K562 (cell line): ENCODE measurements around the gene RNFT1. TPM values are rescaled to one million over a fixed set of nuclear protein-coding genes. Genes with fewer than 3 reads are reported as not detected.

Experiments used
- ATAC-seq: fragments of 200-7000 bp; cut with Tn5 transposase; 3 replicates; pipeline ENCODE4 v1.9.1; 2020; ENCODE audit warnings: moderate library complexity
- BruUV-seq: library from RNA; stranded (reverse); fragments of 400-500 nt; replicated peaks from 2 replicates; lab custom pipeline; 2021; lab: Mats Ljungman, UMichigan
- CTCF ChIA-PET: fragments of 300-600 bp; formaldehyde crosslinking; extraction: SDS; loops from one replicate; lab custom pipeline; 2021; ENCODE audit warnings: low intra/inter-chr PET ratio; lab: Yijun Ruan, JAX
- POLR2A ChIA-PET: fragments of 300-600, 350-650 bp; sonication (Branson Sonifier 250); formaldehyde crosslinking; extraction: SDS; loops from one replicate; lab custom pipeline; 2021; ENCODE audit warnings: antibody characterized with exemption, inconsistent platforms; lab: Yijun Ruan, JAX
- DNase-seq, 4 experiments: peaks; one replicate each; pipeline versions ENCODE4 v3.0.0 to v3.0.0-alpha.2; 2011 to 2018; ENCODE audit warnings: low spot score in 3 of 4, mixed read lengths in 3 of 4; ENCODE audit errors: extremely low read depth in 1 of 4
- FAIRE-seq: peaks from 2 replicates; lab custom pipeline; 2011; peaks lifted over from hg19 to GRCh38; lab: Jason Lieb, UNC
- H2AFZ ChIP-seq: 2 replicates; pipeline ENCODE4 v1.6.0; 2011; ENCODE audit warnings: low read depth, low read length, control low read depth, inconsistent platforms
- H3K27ac ChIP-seq: fragments of 200-600 bp; 3 replicates; pipeline ENCODE4 v1.8.0; 2011; ENCODE audit warnings: low read depth, mild to moderate bottlenecking, control low read depth, inconsistent platforms, low read length, moderate library complexity, mixed read lengths; ENCODE audit errors: extremely low read depth
- H3K27me3 ChIP-seq, 2 experiments: fragments of 300-600 bp in 1 of 2; 2 replicates in 1 of 2; 3 replicates in 1 of 2; pipeline versions ENCODE4 v1.6.0 to v1.8.0; 2011; ENCODE audit warnings: inconsistent platforms in 2 of 2, low read length in 2 of 2, mild to moderate bottlenecking in 1 of 2, mixed read lengths in 1 of 2, moderate library complexity in 1 of 2; ENCODE audit not compliant: control insufficient read depth in 2 of 2, insufficient read depth in 2 of 2
- H3K36me3 ChIP-seq: fragments of 300-600 bp; 3 replicates; pipeline ENCODE4 v1.8.0; 2011; ENCODE audit warnings: mild to moderate bottlenecking, low read length, inconsistent platforms; ENCODE audit not compliant: control insufficient read depth, insufficient read depth
- H3K4me1 ChIP-seq, 2 experiments: fragments of 200-600 bp in 1 of 2; replicated peaks in 1 of 2; 2 replicates in 1 of 2; 3 replicates in 1 of 2; pipeline versions ENCODE4 v1.5.1 to v1.8.0; 2011; ENCODE audit warnings: inconsistent platforms in 2 of 2, low read length in 2 of 2, mild to moderate bottlenecking in 1 of 2, mixed read lengths in 1 of 2, moderate library complexity in 1 of 2; ENCODE audit not compliant: control insufficient read depth in 2 of 2, insufficient read depth in 2 of 2
- H3K4me2 ChIP-seq: 2 replicates; pipeline ENCODE4 v1.6.1; 2011; ENCODE audit warnings: low read length, control low read depth, inconsistent platforms, mixed read lengths; ENCODE audit not compliant: insufficient read depth
- H3K4me3 ChIP-seq: fragments of 200-600 bp; sonication (generic), shearing (Covaris generic); 2 replicates; pipeline ENCODE4 v1.5.1; 2016; ENCODE audit warnings: control low read depth, inconsistent platforms
- H3K79me2 ChIP-seq: fragments of 200-600 bp; 3 replicates; pipeline ENCODE4 v1.8.0; 2011; ENCODE audit warnings: low read length, inconsistent platforms; ENCODE audit not compliant: control insufficient read depth, insufficient read depth
- H3K9ac ChIP-seq, 2 experiments: 2 replicates each; pipeline versions ENCODE4 v1.6.0 to v1.6.1; 2011; ENCODE audit warnings: low read depth in 2 of 2, low read length in 2 of 2, control low read depth in 1 of 2, inconsistent platforms in 1 of 2, mild to moderate bottlenecking in 1 of 2, mixed read lengths in 1 of 2; ENCODE audit not compliant: insufficient read depth in 1 of 2
- H3K9me1 ChIP-seq: one replicate; pipeline ENCODE4 v1.6.0; 2011; ENCODE audit warnings: inconsistent platforms, mild to moderate bottlenecking, low read length, moderate library complexity; ENCODE audit not compliant: control insufficient read depth, insufficient read depth
- H3K9me3 ChIP-seq: replicated peaks from 2 replicates; pipeline ENCODE4 v1.5.1; 2011; ENCODE audit warnings: low read depth, low read length, inconsistent platforms; ENCODE audit not compliant: control insufficient read depth, insufficient read depth
- H4K20me1 ChIP-seq: replicated peaks from 2 replicates; pipeline ENCODE4 v1.6.1; 2011; ENCODE audit warnings: low read length, inconsistent platforms, mixed read lengths; ENCODE audit not compliant: control insufficient read depth, insufficient read depth
- FUS ChIP-seq: fragments of 200-400 bp; formaldehyde crosslinking; optimal IDR thresholded peaks from 2 replicates; pipeline ENCODE3; 2017; ENCODE audit warnings: low read depth, low read length
- JUND ChIP-seq, 2 experiments: IDR thresholded peaks; 2 replicates in 1 of 2; 3 replicates in 1 of 2; pipeline ENCODE4 v1.6.1; 2011; ENCODE audit warnings: borderline replicate concordance in 2 of 2, low read depth in 2 of 2, low read length in 2 of 2, improper control_type of control experiment in 1 of 2, missing biosample characterization in 1 of 2, missing genetic modification characterization in 1 of 2, missing genetic modification reagents in 1 of 2
- LEF1 ChIP-seq: fragments of 450-650 bp; IDR thresholded peaks from 2 replicates; pipeline ENCODE4 v1.6.1; 2016; ENCODE audit warnings: mild to moderate bottlenecking
- NFRKB ChIP-seq: fragments of 450-650 bp; IDR thresholded peaks from 2 replicates; pipeline ENCODE4 v1.6.1; 2016; ENCODE audit warnings: low read depth
- RBM17 ChIP-seq: fragments of 200-400 bp; formaldehyde crosslinking; IDR thresholded peaks from 2 replicates; pipeline ENCODE4 v1.6.1; 2017; ENCODE audit warnings: low read depth, mild to moderate bottlenecking, low read length, borderline replicate concordance
- WGBS: fragments of 100-300 bp; shearing (Covaris generic); methylation state at CpG from one replicate; pipeline ENCODE4 v1.1.6; 2016; ENCODE audit warnings: low coverage, mixed read lengths; ENCODE audit not compliant: insufficient coverage; ENCODE audit errors: missing lambda C conversion rate; 5-methylcytosine and 5-hydroxymethylcytosine counted together
- in situ Hi-C: fragments of 300-500 bp; cut with MboI; formaldehyde crosslinking; loops from 4 replicates; pipeline ENCODE4 v1.15.0; 2018; ENCODE audit warnings: inconsistent platforms, mixed read lengths
- intact Hi-C: fragments of 100-400 bp; cut with micrococcal nuclease; formaldehyde crosslinking; loops from 2 replicates; pipeline ENCODE4 v1.14.2; 2022
- polyA plus RNA-seq, 8 experiments: library from polyadenylated mRNA; depleted of rRNA in 4 of 8; stranded (reverse) in 5 of 8; unstranded in 3 of 8; fragments of >200 nt; fragmentation: Nextera tagmentation in 2 of 8; fragmentation: Illumina TruSeq in 1 of 8; extraction: Ambion mirVana in 2 of 8; extraction: Trizol in 1 of 8; gene quantifications; 2 replicates each; pipeline versions ENCODE4 v1.2.1 to v1.2.3, GENCODE V29; 2011 to 2014; ENCODE audit warnings: inconsistent platforms in 1 of 8, missing spikeins in 1 of 8
- total RNA-seq, 7 experiments: library from RNA; depleted of rRNA in 6 of 7; stranded (reverse); fragments of >200 nt in 6 of 7; fragmentation: Illumina TruSeq in 2 of 7; extraction: Trizol in 2 of 7; gene quantifications; 2 replicates each; pipeline versions ENCODE4 v1.2.1 to v1.2.3, GENCODE V29; 2011 to 2021; ENCODE audit warnings: low replicate concordance in 1 of 7
- TF ChIP-seq, protein P1 (sequence below): fragments of 200-600 bp; sonication (generic); IDR thresholded peaks from one replicate; pipeline ENCODE4 v1.6.1; 2012; ENCODE audit warnings: mild to moderate bottlenecking, low read depth, low read length, inconsistent platforms
- TF ChIP-seq, protein P2 (sequence below), 3 experiments: fragments of 200-800 bp in 1 of 3; fragments of 250-450 bp in 1 of 3; fragments of 450-650 bp in 1 of 3; sonication (Bioruptor Pico) in 1 of 3; sonication (Bioruptor generic) in 1 of 3; formaldehyde crosslinking in 1 of 3; IDR thresholded peaks; 2 replicates each; pipeline versions ENCODE4 v1.6.1 to v1.8.0; 2016 to 2022; ENCODE audit warnings: mild to moderate bottlenecking in 2 of 3, missing genetic modification characterization in 2 of 3, missing compliant biosample characterization in 1 of 3, moderate library complexity in 1 of 3

The RNFT1 gene
- total and polyA plus RNA-seq, 9 of the 15 experiments (the other 6 are each of a cell fraction or from before 2014, with no cell fraction given): 15.8 to 61.3 (median 23.5) TPM

- ATAC-seq: no peak
- H3K4me1 ChIP-seq: no peaks in the 10 kb centered on the region
- in situ Hi-C loops: no loop called here
- TF ChIP-seq LEF1: no peak
- TF ChIP-seq, protein P1, sequence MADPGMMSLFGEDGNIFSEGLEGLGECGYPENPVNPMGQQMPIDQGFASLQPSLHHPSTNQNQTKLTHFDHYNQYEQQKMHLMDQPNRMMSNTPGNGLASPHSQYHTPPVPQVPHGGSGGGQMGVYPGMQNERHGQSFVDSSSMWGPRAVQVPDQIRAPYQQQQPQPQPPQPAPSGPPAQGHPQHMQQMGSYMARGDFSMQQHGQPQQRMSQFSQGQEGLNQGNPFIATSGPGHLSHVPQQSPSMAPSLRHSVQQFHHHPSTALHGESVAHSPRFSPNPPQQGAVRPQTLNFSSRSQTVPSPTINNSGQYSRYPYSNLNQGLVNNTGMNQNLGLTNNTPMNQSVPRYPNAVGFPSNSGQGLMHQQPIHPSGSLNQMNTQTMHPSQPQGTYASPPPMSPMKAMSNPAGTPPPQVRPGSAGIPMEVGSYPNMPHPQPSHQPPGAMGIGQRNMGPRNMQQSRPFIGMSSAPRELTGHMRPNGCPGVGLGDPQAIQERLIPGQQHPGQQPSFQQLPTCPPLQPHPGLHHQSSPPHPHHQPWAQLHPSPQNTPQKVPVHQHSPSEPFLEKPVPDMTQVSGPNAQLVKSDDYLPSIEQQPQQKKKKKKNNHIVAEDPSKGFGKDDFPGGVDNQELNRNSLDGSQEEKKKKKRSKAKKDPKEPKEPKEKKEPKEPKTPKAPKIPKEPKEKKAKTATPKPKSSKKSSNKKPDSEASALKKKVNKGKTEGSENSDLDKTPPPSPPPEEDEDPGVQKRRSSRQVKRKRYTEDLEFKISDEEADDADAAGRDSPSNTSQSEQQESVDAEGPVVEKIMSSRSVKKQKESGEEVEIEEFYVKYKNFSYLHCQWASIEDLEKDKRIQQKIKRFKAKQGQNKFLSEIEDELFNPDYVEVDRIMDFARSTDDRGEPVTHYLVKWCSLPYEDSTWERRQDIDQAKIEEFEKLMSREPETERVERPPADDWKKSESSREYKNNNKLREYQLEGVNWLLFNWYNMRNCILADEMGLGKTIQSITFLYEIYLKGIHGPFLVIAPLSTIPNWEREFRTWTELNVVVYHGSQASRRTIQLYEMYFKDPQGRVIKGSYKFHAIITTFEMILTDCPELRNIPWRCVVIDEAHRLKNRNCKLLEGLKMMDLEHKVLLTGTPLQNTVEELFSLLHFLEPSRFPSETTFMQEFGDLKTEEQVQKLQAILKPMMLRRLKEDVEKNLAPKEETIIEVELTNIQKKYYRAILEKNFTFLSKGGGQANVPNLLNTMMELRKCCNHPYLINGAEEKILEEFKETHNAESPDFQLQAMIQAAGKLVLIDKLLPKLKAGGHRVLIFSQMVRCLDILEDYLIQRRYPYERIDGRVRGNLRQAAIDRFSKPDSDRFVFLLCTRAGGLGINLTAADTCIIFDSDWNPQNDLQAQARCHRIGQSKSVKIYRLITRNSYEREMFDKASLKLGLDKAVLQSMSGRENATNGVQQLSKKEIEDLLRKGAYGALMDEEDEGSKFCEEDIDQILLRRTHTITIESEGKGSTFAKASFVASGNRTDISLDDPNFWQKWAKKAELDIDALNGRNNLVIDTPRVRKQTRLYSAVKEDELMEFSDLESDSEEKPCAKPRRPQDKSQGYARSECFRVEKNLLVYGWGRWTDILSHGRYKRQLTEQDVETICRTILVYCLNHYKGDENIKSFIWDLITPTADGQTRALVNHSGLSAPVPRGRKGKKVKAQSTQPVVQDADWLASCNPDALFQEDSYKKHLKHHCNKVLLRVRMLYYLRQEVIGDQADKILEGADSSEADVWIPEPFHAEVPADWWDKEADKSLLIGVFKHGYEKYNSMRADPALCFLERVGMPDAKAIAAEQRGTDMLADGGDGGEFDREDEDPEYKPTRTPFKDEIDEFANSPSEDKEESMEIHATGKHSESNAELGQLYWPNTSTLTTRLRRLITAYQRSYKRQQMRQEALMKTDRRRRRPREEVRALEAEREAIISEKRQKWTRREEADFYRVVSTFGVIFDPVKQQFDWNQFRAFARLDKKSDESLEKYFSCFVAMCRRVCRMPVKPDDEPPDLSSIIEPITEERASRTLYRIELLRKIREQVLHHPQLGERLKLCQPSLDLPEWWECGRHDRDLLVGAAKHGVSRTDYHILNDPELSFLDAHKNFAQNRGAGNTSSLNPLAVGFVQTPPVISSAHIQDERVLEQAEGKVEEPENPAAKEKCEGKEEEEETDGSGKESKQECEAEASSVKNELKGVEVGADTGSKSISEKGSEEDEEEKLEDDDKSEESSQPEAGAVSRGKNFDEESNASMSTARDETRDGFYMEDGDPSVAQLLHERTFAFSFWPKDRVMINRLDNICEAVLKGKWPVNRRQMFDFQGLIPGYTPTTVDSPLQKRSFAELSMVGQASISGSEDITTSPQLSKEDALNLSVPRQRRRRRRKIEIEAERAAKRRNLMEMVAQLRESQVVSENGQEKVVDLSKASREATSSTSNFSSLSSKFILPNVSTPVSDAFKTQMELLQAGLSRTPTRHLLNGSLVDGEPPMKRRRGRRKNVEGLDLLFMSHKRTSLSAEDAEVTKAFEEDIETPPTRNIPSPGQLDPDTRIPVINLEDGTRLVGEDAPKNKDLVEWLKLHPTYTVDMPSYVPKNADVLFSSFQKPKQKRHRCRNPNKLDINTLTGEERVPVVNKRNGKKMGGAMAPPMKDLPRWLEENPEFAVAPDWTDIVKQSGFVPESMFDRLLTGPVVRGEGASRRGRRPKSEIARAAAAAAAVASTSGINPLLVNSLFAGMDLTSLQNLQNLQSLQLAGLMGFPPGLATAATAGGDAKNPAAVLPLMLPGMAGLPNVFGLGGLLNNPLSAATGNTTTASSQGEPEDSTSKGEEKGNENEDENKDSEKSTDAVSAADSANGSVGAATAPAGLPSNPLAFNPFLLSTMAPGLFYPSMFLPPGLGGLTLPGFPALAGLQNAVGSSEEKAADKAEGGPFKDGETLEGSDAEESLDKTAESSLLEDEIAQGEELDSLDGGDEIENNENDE: no peak
- TF ChIP-seq, protein P2, sequence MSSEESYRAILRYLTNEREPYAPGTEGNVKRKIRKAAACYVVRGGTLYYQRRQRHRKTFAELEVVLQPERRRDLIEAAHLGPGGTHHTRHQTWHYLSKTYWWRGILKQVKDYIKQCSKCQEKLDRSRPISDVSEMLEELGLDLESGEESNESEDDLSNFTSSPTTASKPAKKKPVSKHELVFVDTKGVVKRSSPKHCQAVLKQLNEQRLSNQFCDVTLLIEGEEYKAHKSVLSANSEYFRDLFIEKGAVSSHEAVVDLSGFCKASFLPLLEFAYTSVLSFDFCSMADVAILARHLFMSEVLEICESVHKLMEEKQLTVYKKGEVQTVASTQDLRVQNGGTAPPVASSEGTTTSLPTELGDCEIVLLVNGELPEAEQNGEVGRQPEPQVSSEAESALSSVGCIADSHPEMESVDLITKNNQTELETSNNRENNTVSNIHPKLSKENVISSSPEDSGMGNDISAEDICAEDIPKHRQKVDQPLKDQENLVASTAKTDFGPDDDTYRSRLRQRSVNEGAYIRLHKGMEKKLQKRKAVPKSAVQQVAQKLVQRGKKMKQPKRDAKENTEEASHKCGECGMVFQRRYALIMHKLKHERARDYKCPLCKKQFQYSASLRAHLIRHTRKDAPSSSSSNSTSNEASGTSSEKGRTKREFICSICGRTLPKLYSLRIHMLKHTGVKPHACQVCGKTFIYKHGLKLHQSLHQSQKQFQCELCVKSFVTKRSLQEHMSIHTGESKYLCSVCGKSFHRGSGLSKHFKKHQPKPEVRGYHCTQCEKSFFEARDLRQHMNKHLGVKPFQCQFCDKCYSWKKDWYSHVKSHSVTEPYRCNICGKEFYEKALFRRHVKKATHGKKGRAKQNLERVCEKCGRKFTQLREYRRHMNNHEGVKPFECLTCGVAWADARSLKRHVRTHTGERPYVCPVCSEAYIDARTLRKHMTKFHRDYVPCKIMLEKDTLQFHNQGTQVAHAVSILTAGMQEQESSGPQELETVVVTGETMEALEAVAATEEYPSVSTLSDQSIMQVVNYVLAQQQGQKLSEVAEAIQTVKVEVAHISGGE (CRISPR knock-in tag; IDR thresholded peaks at IDR 0.05): no peak
- TF ChIP-seq JUND (IDR thresholded peaks at IDR 0.05; ENCODE audit: borderline replicate concordance, low read depth, low read length): no peak
- TF ChIP-seq JUND (tag; IDR thresholded peaks at IDR 0.05; ENCODE audit: borderline replicate concordance, low read depth, low read length): no peak
- no peak for TF ChIP-seq FUS
- no peak for TF ChIP-seq NFRKB
- TF ChIP-seq RBM17: no peak
These were observed 23.4 kb downstream of the RNFT1 start for GRCh38 chr17:59941131-59941530.

More at GRCh38 chr17:59941131-59941530, 23.4 kb downstream of the RNFT1 start:
- no peaks in the 10 kb centered on the region for H4K20me1 ChIP-seq
- no TSS peak for BruUV-seq
- FAIRE-seq (no peak), DNase-seq (no peak)
- H2AFZ ChIP-seq: no peak overlapping the region
- ChIA-PET POLR2A (no interaction called here), CTCF (no interaction called here)
- no peak overlapping the region for H3K27ac ChIP-seq
- WGBS: 87% methylated on average over 1 of the region's 1 CpG
- H3K9me1 ChIP-seq: no peaks in the 10 kb centered on the region
- H3K27me3 ChIP-seq: no peaks in the 10 kb centered on the region
- H3K36me3 ChIP-seq: peaks cover 64% of the 10 kb centered on the region
- intact Hi-C loops: no loop called here
- H3K9ac ChIP-seq: no peak overlapping the region
- H3K9me3 ChIP-seq: no peaks in the 10 kb centered on the region
- H3K4me2 ChIP-seq: no peak overlapping the region
- no peaks in the 10 kb centered on the region for H3K79me2 ChIP-seq
- H3K4me3 ChIP-seq: no peak overlapping the region
